ENCODE measurements around the gene ZNF607.
A peak's percentile ranks its signal among the peaks of the same experiment; 100 is the strongest.
"Not testable (repeated sequence)": the region's sequence is repeated elsewhere in the genome, so short reads cannot be mapped to it uniquely, and the experiment has no call there.

The ZNF607 gene

DNA sequence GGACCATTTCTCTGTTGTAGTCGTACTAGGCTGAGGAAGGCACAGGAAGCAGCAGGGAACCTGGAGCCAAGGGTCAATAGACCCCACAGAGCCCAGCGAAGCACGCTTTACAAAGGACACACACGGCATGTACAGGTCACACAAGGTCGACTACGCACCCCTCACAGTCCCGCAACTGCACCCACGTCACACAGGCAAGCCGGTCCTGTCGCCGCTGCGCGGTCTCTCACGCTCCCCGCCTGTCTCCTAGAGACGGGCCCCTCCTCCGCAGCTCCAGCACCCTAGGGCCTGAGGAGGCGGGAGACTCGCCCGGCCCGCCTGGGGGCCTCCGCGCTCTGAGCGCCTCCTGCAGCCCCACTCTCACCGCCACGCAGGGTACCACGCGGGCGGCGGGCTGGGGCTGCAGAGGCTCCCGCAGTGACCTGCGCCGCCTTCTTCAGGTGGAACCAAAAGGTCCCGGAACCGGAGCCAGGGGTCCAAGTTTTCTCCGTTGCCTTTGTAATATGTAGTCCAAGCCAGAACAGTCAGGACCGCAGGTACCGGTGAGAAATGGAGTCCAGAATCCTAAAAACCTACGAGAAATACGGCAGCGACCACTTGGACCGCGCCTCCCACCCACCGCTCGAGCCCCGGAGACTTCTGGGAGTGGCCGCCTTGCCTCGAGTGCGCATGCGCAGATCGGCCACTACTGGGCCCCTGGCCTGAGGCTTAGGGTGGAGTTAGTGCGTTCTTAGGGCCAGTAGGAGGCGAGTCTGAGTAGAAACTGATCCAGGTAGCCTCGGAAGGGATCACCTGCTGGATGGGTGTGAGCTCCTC, at the start of gene ZNF607:
ZNF607 (minus strand) TSS at position 651 of the 816 bp plus-strand sequence. CDS start 8,143 bp downstream, outside the sequence.
- peak; percentile 87 to 90 for DNase-seq

DNA sequence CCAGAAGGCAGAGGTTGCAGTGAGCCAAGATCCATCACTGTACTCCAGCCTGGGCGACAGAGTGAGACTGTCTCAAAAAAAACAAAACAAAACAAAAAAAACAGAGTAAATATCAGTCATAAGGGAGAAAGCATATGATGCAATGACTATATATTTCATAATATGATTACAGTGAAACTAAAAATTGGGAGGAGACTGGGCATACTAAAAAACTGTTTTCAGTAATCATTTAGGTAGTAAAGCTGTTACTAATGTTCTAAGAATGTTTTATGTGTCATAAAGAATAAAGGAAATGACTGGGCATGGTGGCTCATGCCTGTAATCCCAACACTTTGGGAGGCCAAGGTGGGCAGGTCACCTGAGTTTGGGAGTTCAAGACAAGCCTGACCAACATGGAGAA, 43.9 kb upstream of the ZNF607 start:
- DNase-seq = no peak

- not testable (repeated sequence) for DNase-seq
Measured at GRCh38 chr19:37757683-37758082, 38.1 kb upstream of the ZNF607 start.

GRCh38 chr19:37738371-37738770, 18.8 kb upstream of the ZNF607 start:
- no peak for DNase-seq

DNA sequence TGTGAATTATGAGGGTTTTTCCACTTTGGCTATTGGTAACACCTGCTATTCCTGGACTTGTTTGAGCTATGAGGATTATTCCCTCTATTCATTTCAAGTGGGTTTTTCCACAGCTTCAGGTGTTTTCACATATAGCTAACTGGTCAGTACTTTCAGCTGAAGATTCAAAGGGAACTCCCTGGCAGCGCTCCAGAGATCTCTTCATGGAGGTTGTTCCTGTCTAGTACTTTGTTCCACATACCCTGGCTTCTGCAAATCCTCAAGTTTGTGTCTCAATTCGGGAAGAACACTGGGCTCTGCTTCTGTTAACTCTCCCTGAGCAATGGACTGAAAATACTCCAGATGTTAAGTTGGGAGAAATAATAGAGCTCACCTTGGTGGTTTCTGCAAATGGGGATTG, 5.6 kb upstream of the ZNF607 start:
- DNase-seq = no peak

GRCh38 chr19:37719927-37720265, 335 bp upstream of the ZNF607 start:
- DNase-seq = no peak

GRCh38 chr19:37718304-37718703, 1.3 kb downstream of the ZNF607 start:
- no peak for DNase-seq

GRCh38 chr19:37716140-37716539, 3.4 kb downstream of the ZNF607 start:
- no peak for DNase-seq

GRCh38 chr19:37706052-37706605, 13.4 kb downstream of the ZNF607 start:
- DNase-seq = no peak

- no peak for DNase-seq
Measured at GRCh38 chr19:37699057-37699456, 20.5 kb downstream of the ZNF607 start.

DNA sequence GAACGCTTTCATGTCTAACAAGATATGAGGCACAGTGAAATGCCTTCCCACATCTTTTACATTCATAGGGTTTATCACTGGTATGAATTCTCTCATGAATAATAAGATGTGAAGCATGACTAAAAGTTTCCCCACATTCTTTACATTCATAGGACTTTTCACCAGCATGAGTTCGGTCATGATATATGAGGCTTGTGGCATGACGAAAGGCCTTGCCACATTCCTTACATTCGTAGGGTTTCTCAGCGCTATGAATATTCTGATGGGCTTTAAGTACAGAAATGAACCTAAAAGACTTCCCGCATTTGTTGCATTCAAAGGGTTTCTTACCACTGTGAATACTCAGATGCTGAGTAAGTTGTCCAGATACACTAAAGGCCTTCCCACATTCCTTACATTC, 21.3 kb downstream of the ZNF607 start:
- DNase-seq = no peak

- DNase-seq = no peak
Measured at GRCh38 chr19:37695144-37695899, 24.2 kb downstream of the ZNF607 start.

GRCh38 chr19:37692956-37693620, 26.5 kb downstream of the ZNF607 start:
- DNase-seq = no peak

DNA sequence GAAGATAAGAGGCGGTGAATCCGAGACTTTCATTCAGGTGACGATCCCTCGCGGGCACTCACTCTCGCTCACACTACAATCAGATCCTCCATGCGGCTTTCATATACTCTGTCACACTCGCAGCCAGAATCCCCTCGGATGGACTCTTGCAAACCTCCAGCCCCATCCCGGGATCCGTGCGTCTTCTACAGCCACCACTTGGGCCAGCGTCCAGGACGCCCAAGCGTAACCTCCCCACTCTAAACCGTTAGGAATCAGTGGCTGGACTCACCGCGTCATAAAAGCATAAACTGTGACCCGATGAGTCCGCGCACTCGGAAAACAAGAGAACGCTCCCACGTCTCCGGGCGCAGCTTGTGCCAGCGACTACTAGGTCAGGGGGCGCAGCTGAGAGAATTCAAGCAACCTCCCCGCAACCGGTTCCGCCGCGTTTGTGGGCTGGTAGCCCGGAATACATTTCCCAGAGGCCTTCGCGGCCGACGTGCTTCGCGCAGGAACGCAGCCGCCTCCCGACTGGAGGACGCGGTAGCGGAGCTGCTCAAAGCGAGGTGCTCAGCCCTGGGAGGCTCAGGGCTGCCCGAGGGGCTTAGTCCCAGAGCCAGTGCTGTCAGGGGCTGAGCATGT, 27.6 kb downstream of the ZNF607 start:
- DNase-seq = peak; percentile 83 to 85

GRCh38 chr19:37683520-37683919, 36.0 kb downstream of the ZNF607 start:
- no peak for DNase-seq

GRCh38 chr19:37669450-37669914, 50.1 kb downstream of the ZNF607 start:
- no peak for DNase-seq

GRCh38 chr19:37657157-37657556, 62.4 kb downstream of the ZNF607 start:
- not testable (repeated sequence) for DNase-seq

GRCh38 chr19:37655689-37656371, 63.7 kb downstream of the ZNF607 start:
- peak; percentile 83 to 84 for DNase-seq

GRCh38 chr19:37655301-37655688, 64.3 kb downstream of the ZNF607 start, which contains the start of gene ZFP30:
Gene ZFP30 (minus strand): TSS chr19:37655465. CDS start chr19:37647822, 7,643 bp downstream.
- DNase-seq = peak; percentile 72

DNA sequence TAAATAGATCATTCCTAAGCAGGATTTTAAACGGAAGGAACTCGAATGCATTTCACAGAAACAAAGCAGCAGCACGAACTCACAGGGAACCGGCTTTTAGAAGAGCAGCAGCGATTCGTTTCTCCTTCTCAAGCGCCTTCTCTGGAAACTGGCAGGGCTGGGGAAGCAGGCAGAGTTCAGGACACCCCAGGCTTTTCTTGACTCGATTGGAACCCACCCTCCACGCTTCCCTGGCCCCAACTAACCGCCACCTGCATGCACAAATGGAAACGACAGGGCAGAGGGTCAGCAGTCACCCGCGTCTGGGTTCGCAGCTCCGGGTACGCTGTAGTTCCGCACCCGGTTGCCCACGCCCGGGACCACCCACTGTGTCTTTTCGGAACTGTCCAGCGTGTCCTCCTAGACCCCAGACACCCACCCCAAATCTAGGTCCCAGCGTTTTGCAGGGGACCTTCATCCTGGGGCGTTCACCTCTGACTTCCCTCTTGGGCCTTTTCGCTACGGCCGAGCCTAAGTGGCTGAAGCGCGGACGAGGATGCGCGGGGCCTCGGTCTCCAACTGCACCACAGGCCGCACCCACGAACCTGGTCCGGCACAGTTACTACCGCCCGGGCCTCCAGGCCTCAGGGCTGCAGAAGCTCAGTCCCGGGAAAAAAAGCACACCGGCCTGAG, 64.8 kb downstream of the ZNF607 start:
- DNase-seq = peak; percentile 8 to 9

- no peak for DNase-seq
Measured at GRCh38 chr19:37654118-37654517, 65.4 kb downstream of the ZNF607 start.

Data from CD4-positive, alpha-beta T cell treated with Interleukin-1 beta for 1 hour (primary cell).